Cardiac muscle cell (in vitro differentiated cells and primary cell): ENCODE results near the gene MAD1L1. TPM values are rescaled to one million over a fixed set of nuclear protein-coding genes. Genes with fewer than 3 reads are reported as not detected.

Experiments used
- DNase-seq, 2 donors: peaks; one replicate each; pipeline versions ENCODE4 v3.0.0 to v3.0.0-alpha.2; 2010 to 2017; ENCODE audit warnings: low read depth in 1 of 2, low spot score in 1 of 2
- H3K27ac ChIP-seq: fragments of 200-600 bp; sonication (generic); 2 replicates; pipeline ENCODE4 v1.5.1; 2016
- H3K27me3 ChIP-seq: fragments of 200-600 bp; sonication (generic); 2 replicates; pipeline ENCODE4 v1.6.0; 2016; ENCODE audit warnings: control low read depth
- H3K36me3 ChIP-seq: fragments of 200-600 bp; sonication (generic); 2 replicates; pipeline ENCODE4 v1.5.1; 2016; ENCODE audit warnings: control low read depth
- H3K4me1 ChIP-seq: fragments of 200-600 bp; sonication (generic); 2 replicates; pipeline ENCODE4 v1.8.1; 2017; ENCODE audit warnings: low read depth, mild to moderate bottlenecking, mixed run types
- H3K4me3 ChIP-seq: fragments of 200-600 bp; sonication (generic); 2 replicates; pipeline ENCODE4 v1.5.1; 2016; ENCODE audit warnings: mild to moderate bottlenecking
- H3K9me3 ChIP-seq: fragments of 200-600 bp; sonication (generic); 2 replicates; pipeline ENCODE4 v1.5.1; 2017; ENCODE audit warnings: low read depth, mild to moderate bottlenecking, control low read depth
- polyA plus RNA-seq: library from polyadenylated mRNA; unstranded; fragments of >200 nt; fragmentation: Nextera tagmentation; extraction: Ambion mirVana; gene quantifications from 2 replicates; pipeline ENCODE4 v1.2.1, GENCODE V29; 2016
- total RNA-seq: library from RNA; depleted of rRNA; stranded (reverse); fragments of >200 nt; gene quantifications from 2 replicates; pipeline ENCODE4 v1.2.3, GENCODE V29; 2016
- TF ChIP-seq, protein P1 (sequence below): IDR thresholded peaks from 2 replicates; pipeline ENCODE4 v1.5.1; 2012; ENCODE audit warnings: low read depth, mild to moderate bottlenecking, low read length

MAD1L1 gene
- total and polyA plus RNA-seq, 2 experiments from 2014 or later, result 38.3 to 56.2 TPM

- no peak overlapping the region for H3K4me3 ChIP-seq
- no peaks in the 10 kb centered on the region for H3K9me3 ChIP-seq
- TF ChIP-seq, protein P1, sequence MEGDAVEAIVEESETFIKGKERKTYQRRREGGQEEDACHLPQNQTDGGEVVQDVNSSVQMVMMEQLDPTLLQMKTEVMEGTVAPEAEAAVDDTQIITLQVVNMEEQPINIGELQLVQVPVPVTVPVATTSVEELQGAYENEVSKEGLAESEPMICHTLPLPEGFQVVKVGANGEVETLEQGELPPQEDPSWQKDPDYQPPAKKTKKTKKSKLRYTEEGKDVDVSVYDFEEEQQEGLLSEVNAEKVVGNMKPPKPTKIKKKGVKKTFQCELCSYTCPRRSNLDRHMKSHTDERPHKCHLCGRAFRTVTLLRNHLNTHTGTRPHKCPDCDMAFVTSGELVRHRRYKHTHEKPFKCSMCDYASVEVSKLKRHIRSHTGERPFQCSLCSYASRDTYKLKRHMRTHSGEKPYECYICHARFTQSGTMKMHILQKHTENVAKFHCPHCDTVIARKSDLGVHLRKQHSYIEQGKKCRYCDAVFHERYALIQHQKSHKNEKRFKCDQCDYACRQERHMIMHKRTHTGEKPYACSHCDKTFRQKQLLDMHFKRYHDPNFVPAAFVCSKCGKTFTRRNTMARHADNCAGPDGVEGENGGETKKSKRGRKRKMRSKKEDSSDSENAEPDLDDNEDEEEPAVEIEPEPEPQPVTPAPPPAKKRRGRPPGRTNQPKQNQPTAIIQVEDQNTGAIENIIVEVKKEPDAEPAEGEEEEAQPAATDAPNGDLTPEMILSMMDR, result no peak
- H3K36me3 ChIP-seq, result no peaks in the 10 kb centered on the region
- H3K4me1 ChIP-seq, result peaks cover 33% of the 10 kb centered on the region
- no peaks in the 10 kb centered on the region for H3K27me3 ChIP-seq
- peak overlapping the region; percentile 60 for H3K27ac ChIP-seq
- DNase-seq, result no peak
Observed at GRCh38 chr7:2083362-2083761, 149.4 kb downstream of the MAD1L1 start.

- DNase-seq, result peak; percentile 72 to 81
- Histone ChIP-seq H3K27me3 (no peaks in the 10 kb centered on the region), H3K36me3 (no peaks in the 10 kb centered on the region), H3K4me1 (peaks cover 33% of the 10 kb centered on the region), H3K9me3 (no peaks in the 10 kb centered on the region), H3K27ac (peak overlapping the region; percentile 60), H3K4me3 (no peak overlapping the region)
- TF ChIP-seq, protein P1, result no peak
Observed at GRCh38 chr7:2082139-2082998, 150.4 kb downstream of the MAD1L1 start.

DNA sequence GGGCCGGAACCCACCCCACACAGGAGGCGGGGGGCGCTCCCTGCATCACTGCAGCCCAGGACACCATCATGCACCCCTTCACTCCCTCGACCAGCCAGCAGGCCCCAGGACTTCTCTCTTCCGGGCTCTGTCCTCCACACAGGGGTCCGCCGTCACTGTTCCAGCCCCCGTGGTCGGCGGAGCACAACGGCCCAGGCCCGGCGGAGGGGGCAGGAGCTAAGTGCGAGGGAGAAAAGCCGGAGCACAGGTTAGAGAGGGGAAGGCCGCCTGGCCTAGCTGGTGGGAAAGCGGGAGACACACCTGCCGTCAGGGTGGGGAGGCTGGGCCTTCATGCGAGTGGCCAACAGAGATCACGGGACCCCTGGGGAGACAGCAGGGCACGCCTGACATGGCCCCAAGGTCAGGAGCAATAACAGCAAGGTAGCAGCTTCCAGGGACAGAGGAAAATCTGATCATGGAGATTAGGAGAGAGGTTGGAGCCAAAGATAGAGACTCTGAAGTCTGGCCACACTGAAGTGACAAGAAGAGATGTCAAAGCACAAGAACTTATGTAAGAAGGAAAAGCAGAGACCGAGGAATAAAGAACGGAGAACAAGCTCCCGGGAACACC, 151.1 kb downstream of the MAD1L1 start:
- H3K27me3 ChIP-seq, result no peaks in the 10 kb centered on the region
- no peaks in the 10 kb centered on the region for H3K36me3 ChIP-seq
- TF ChIP-seq, protein P1, result no peak
- H3K4me1 ChIP-seq, result peaks cover 33% of the 10 kb centered on the region
- H3K27ac ChIP-seq, result peak overlapping the region; percentile 60
- H3K9me3 ChIP-seq, result no peaks in the 10 kb centered on the region
- DNase-seq, result no peak
- H3K4me3 ChIP-seq, result no peak overlapping the region

DNA sequence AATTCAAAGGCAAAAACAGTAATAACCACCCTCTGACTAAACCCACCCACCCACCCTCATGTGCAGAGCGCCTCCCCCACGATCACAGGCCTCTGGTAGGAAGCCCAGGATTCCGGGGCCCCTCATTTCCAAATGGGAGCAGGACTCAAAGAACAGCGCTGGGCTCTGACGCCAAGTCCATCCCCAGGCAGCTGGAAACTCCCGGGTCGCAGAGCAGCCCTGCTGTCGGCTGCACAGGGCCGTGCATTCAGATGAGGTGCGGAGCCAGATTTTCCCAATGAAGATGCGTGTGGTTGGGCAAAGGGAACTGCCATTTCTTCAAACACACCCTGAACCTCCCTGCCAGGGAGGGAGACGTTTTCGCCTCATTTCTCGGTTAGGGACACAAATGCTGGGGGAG, 152.3 kb downstream of the MAD1L1 start:
- no peaks in the 10 kb centered on the region for H3K9me3 ChIP-seq
- DNase-seq, result no peak
- H3K4me3 ChIP-seq, result no peak overlapping the region
- no peak overlapping the region for H3K27ac ChIP-seq
- TF ChIP-seq, protein P1, result no peak
- no peaks in the 10 kb centered on the region for H3K27me3 ChIP-seq
- H3K4me1 ChIP-seq, result peaks cover 33% of the 10 kb centered on the region
- H3K36me3 ChIP-seq, result no peaks in the 10 kb centered on the region

DNA sequence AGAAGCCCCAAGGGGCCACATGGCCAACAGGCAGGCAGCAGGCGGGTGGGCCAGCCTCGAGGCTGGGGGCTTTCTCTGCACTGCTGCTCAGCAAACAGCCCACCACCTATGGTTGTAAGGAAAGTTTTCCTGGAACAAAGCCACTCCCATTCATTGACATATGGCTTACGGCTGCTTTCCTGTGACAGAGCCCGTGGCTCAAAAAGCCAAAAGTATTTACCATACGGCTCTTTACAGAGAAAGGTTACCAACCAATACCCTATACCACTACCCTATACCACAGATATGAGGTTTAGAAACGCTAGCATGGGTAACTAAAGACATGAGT, 152.7 kb downstream of the MAD1L1 start:
- H3K9me3 ChIP-seq, result no peaks in the 10 kb centered on the region
- TF ChIP-seq, protein P1, result no peak
- no peak overlapping the region for H3K4me3 ChIP-seq
- no peaks in the 10 kb centered on the region for H3K27me3 ChIP-seq
- H3K4me1 ChIP-seq, result peaks cover 33% of the 10 kb centered on the region
- H3K36me3 ChIP-seq, result no peaks in the 10 kb centered on the region
- no peak for DNase-seq
- H3K27ac ChIP-seq, result peak overlapping the region; percentile 6
